Neural progenitor cell (in vitro differentiated cells): Measurements from ENCODE around the gene POU6F2. TPM values are rescaled to one million over a fixed set of nuclear protein-coding genes. Genes with fewer than 3 reads are reported as not detected.

Experiments
- DNase-seq: peaks from one replicate; pipeline ENCODE4 v3.0.0-alpha.2; 2016; ENCODE audit warnings: low spot score
- H2AFZ ChIP-seq: fragments of 200-600 bp; sonication (generic); replicated peaks from 2 replicates; pipeline ENCODE4 v1.6.1; 2016; ENCODE audit warnings: antibody characterized with exemption
- H3F3A ChIP-seq: fragments of 200-600 bp; sonication (generic); 2 replicates; pipeline ENCODE4 v1.6.1; 2016; ENCODE audit warnings: antibody characterized with exemption, low read depth
- H3K27ac ChIP-seq: fragments of 200-600 bp; sonication (generic); 2 replicates; pipeline ENCODE4 v1.5.1; 2016; ENCODE audit warnings: mild to moderate bottlenecking
- H3K27me3 ChIP-seq: fragments of 200-600 bp; sonication (generic); 2 replicates; pipeline ENCODE4 v1.6.1; 2016; ENCODE audit warnings: mild to moderate bottlenecking, moderate library complexity
- H3K36me3 ChIP-seq: fragments of 200-600 bp; sonication (generic); 2 replicates; pipeline ENCODE4 v1.5.1; 2016
- H3K4me1 ChIP-seq: fragments of 200-600 bp; sonication (generic); 2 replicates; pipeline ENCODE4 v1.6.1; 2016; ENCODE audit warnings: mixed run types
- H3K4me2 ChIP-seq: fragments of 200-600 bp; sonication (generic); 2 replicates; pipeline ENCODE4 v1.6.1; 2016
- H3K4me3 ChIP-seq: fragments of 200-600 bp; sonication (generic); 2 replicates; pipeline ENCODE4 v1.5.1; 2016
- H3K79me2 ChIP-seq: fragments of 200-600 bp; sonication (generic); 2 replicates; pipeline ENCODE4 v1.6.1; 2016; ENCODE audit warnings: low read depth
- H3K9ac ChIP-seq: fragments of 200-600 bp; sonication (generic); 2 replicates; pipeline ENCODE4 v1.6.1; 2016
- H3K9me3 ChIP-seq: fragments of 200-600 bp; sonication (generic); 2 replicates; pipeline ENCODE4 v1.5.1; 2016; ENCODE audit warnings: low read depth
- H4K20me1 ChIP-seq: fragments of 200-600 bp; sonication (generic); 2 replicates; pipeline ENCODE4 v1.6.1; 2016; ENCODE audit warnings: low read depth
- H3K27ac Mint-ChIP-seq: 3 replicates; pipeline ENCODE4 v1.8.0; 2021; ENCODE audit warnings: mixed read lengths
- H3K27me3 Mint-ChIP-seq: 2 replicates; pipeline ENCODE4 v1.8.0; 2022; ENCODE audit warnings: low read depth, mild to moderate bottlenecking, inconsistent platforms, moderate library complexity, mixed read lengths; ENCODE audit not compliant: insufficient read depth
- H3K36me3 Mint-ChIP-seq: 3 replicates; pipeline ENCODE4 v1.8.0; 2021; ENCODE audit warnings: mixed read lengths
- H3K4me1 Mint-ChIP-seq: 3 replicates; pipeline ENCODE4 v1.8.0; 2021; ENCODE audit warnings: mixed read lengths
- H3K4me3 Mint-ChIP-seq: 3 replicates; pipeline ENCODE4 v1.8.0; 2021; ENCODE audit warnings: mild to moderate bottlenecking, moderate library complexity, mixed read lengths
- H3K9me3 Mint-ChIP-seq: 3 replicates; pipeline ENCODE4 v1.8.0; 2020; ENCODE audit warnings: mixed read lengths
- CTCF ChIP-seq: fragments of 200-600 bp; sonication (generic); IDR thresholded peaks from 2 replicates; pipeline ENCODE4 v1.5.1; 2017; ENCODE audit warnings: antibody characterized with exemption, mild to moderate bottlenecking
- EZH2 ChIP-seq: fragments of 200-600 bp; sonication (generic); IDR thresholded peaks from 2 replicates; pipeline ENCODE4 v1.6.1; 2017; ENCODE audit warnings: antibody characterized with exemption, mild to moderate bottlenecking, moderate library complexity
- EZH2phosphoT487 ChIP-seq: fragments of 200-600 bp; sonication (generic); IDR thresholded peaks from 2 replicates; pipeline ENCODE4 v1.6.1; 2017; ENCODE audit warnings: antibody characterized with exemption
- total RNA-seq: library from RNA; depleted of rRNA; stranded (reverse); fragments of >200 nt; gene quantifications from 2 replicates; pipeline ENCODE4 v1.2.3, GENCODE V29; 2015; ENCODE audit warnings: low replicate concordance

Gene POU6F2
- total RNA-seq, 1 donor from 2014 or later = 3.4 TPM

- no peak for DNase-seq
- no peak overlapping the region for H3K27ac ChIP-seq
- no peaks in the 10 kb centered on the region for H3K36me3 ChIP-seq
- H3K9me3 ChIP-seq = no peaks in the 10 kb centered on the region
- Mint-ChIP-seq H3K4me1 (no peaks in the 10 kb centered on the region), H3K4me3 (no peak overlapping the region), H3K27me3 (peaks cover 7% of the 10 kb centered on the region), H3K36me3 (no peaks in the 10 kb centered on the region), H3K9me3 (peaks cover 5% of the 10 kb centered on the region), H3K27ac (no peak overlapping the region)
- no peak overlapping the region for H3K9ac ChIP-seq
- H3K27me3 ChIP-seq = no peaks in the 10 kb centered on the region
- H2AFZ ChIP-seq = no peak overlapping the region
- TF ChIP-seq EZH2phosphoT487 (no peak), CTCF (no peak)
- H4K20me1 ChIP-seq = no peaks in the 10 kb centered on the region
- H3K4me3 ChIP-seq = no peak overlapping the region
- no peaks in the 10 kb centered on the region for H3K79me2 ChIP-seq
- H3K4me1 ChIP-seq = no peaks in the 10 kb centered on the region
- no peaks in the 10 kb centered on the region for H3F3A ChIP-seq
- H3K4me2 ChIP-seq = no peak overlapping the region
Observed at GRCh38 chr7:39360766-39361165, 383.1 kb downstream of the POU6F2 start.

- no peak for DNase-seq
- Mint-ChIP-seq H3K9me3 (peaks cover 4% of the 10 kb centered on the region), H3K36me3 (peaks cover 2% of the 10 kb centered on the region), H3K4me3 (no peak overlapping the region), H3K4me1 (no peaks in the 10 kb centered on the region), H3K27ac (no peak overlapping the region), H3K27me3 (peaks cover 8% of the 10 kb centered on the region)
- H3K36me3 ChIP-seq = no peaks in the 10 kb centered on the region
- no peaks in the 10 kb centered on the region for H3K27me3 ChIP-seq
- H3K4me2 ChIP-seq = no peak overlapping the region
- no peak overlapping the region for H3K9ac ChIP-seq
- H3F3A ChIP-seq = no peaks in the 10 kb centered on the region
- H3K9me3 ChIP-seq = no peaks in the 10 kb centered on the region
- H2AFZ ChIP-seq = no peak overlapping the region
- H3K4me1 ChIP-seq = no peaks in the 10 kb centered on the region
- H4K20me1 ChIP-seq = no peaks in the 10 kb centered on the region
- no peak overlapping the region for H3K27ac ChIP-seq
- no peaks in the 10 kb centered on the region for H3K79me2 ChIP-seq
- H3K4me3 ChIP-seq = no peak overlapping the region
- TF ChIP-seq EZH2 (no peak), CTCF (no peak), EZH2phosphoT487 (no peak)
Observed at GRCh38 chr7:39365751-39366295, 388.1 kb downstream of the POU6F2 start.

- no peak overlapping the region for H3K4me3 ChIP-seq
- H3K36me3 ChIP-seq = no peaks in the 10 kb centered on the region
- peaks cover 8% of the 10 kb centered on the region for H3K27me3 Mint-ChIP-seq
- H3K9me3 Mint-ChIP-seq = peaks cover 4% of the 10 kb centered on the region
- no peaks in the 10 kb centered on the region for H3K4me1 Mint-ChIP-seq
- peaks cover 2% of the 10 kb centered on the region for H3K36me3 Mint-ChIP-seq
- H2AFZ ChIP-seq = no peak overlapping the region
- H3K27ac ChIP-seq = no peak overlapping the region
- DNase-seq = no peak
- H3K4me1 ChIP-seq = no peaks in the 10 kb centered on the region
- TF ChIP-seq EZH2phosphoT487 (no peak), EZH2 (no peak), CTCF (no peak)
- H3K4me3 Mint-ChIP-seq = no peak overlapping the region
- no peaks in the 10 kb centered on the region for H4K20me1 ChIP-seq
- no peaks in the 10 kb centered on the region for H3K9me3 ChIP-seq
- H3K9ac ChIP-seq = no peak overlapping the region
- no peak overlapping the region for H3K27ac Mint-ChIP-seq
- H3K4me2 ChIP-seq = no peak overlapping the region
- H3F3A ChIP-seq = no peaks in the 10 kb centered on the region
- H3K27me3 ChIP-seq = no peaks in the 10 kb centered on the region
- H3K79me2 ChIP-seq = no peaks in the 10 kb centered on the region
Observed at GRCh38 chr7:39367451-39367850, 389.7 kb downstream of the POU6F2 start.
